Ascending aorta (tissue), 2 donors: ENCODE measurements around the gene INTS3. TPM values are rescaled to one million over a fixed set of nuclear protein-coding genes. Genes with fewer than 3 reads are reported as not detected.
"Not testable (repeated sequence)": the region's sequence is repeated elsewhere in the genome, so short reads cannot be mapped to it uniquely, and the experiment has no call there.

ENCODE experiments used
- DNase-seq, 2 donors: peaks; one replicate each; pipeline ENCODE4 v3.0.0-alpha.2; 2019; ENCODE audit warnings: low spot score in 2 of 2
- H3K27ac ChIP-seq, 2 donors: fragments of 200-600 bp; sonication (generic); one replicate each; pipeline ENCODE4 v1.5.1; 2016 to 2017; ENCODE audit warnings: mild to moderate bottlenecking in 1 of 2
- H3K27me3 ChIP-seq: fragments of 200-600 bp; sonication (generic); one replicate; pipeline ENCODE4 v1.5.1; 2017
- H3K36me3 ChIP-seq, 2 donors: fragments of 200-600 bp; sonication (generic); one replicate each; pipeline ENCODE4 v1.5.1; 2016
- H3K4me1 ChIP-seq, 2 donors: fragments of 200-600 bp; sonication (generic); one replicate each; pipeline ENCODE4 v1.5.1; 2016 to 2017; ENCODE audit warnings: mild to moderate bottlenecking in 1 of 2
- H3K4me3 ChIP-seq, 2 donors: fragments of 200-600 bp; sonication (generic); one replicate each; pipeline ENCODE4 v1.5.1; 2016 to 2017; ENCODE audit warnings: mild to moderate bottlenecking in 1 of 2
- H3K9me3 ChIP-seq, 2 donors: fragments of 200-600 bp; sonication (generic); one replicate each; pipeline ENCODE4 v1.5.1; 2016
- intact Hi-C: fragments of 100-400 bp; cut with DNase I; formaldehyde crosslinking; loops from one replicate; pipeline ENCODE4 v1.15.1; 2023
- total RNA-seq: library from RNA; depleted of rRNA; stranded (reverse); fragments of >200 nt; gene quantifications from one replicate; pipeline ENCODE4 v1.1.0, GENCODE V29; 2016
- TF ChIP-seq, protein P1 (sequence below), 3 experiments: fragments of 200-600 bp in 2 of 3; fragments of 450-650 bp in 1 of 3; sonication (generic) in 2 of 3; IDR thresholded peaks; one replicate each; pipeline ENCODE4 v1.5.1; 2016 to 2019; ENCODE audit warnings: antibody characterized with exemption in 3 of 3, mild to moderate bottlenecking in 1 of 3, moderate library complexity in 1 of 3

The INTS3 gene
- total RNA-seq, 1 donor from 2014 or later: 55.9 TPM

- DNase-seq: no peak
- H3K9me3 ChIP-seq: no peaks in the 10 kb centered on the region
- H3K27ac ChIP-seq: no peak overlapping the region
- no peaks in the 10 kb centered on the region for H3K36me3 ChIP-seq
- no peaks in the 10 kb centered on the region for H3K4me1 ChIP-seq
- no peaks in the 10 kb centered on the region for H3K27me3 ChIP-seq
- TF ChIP-seq, protein P1, sequence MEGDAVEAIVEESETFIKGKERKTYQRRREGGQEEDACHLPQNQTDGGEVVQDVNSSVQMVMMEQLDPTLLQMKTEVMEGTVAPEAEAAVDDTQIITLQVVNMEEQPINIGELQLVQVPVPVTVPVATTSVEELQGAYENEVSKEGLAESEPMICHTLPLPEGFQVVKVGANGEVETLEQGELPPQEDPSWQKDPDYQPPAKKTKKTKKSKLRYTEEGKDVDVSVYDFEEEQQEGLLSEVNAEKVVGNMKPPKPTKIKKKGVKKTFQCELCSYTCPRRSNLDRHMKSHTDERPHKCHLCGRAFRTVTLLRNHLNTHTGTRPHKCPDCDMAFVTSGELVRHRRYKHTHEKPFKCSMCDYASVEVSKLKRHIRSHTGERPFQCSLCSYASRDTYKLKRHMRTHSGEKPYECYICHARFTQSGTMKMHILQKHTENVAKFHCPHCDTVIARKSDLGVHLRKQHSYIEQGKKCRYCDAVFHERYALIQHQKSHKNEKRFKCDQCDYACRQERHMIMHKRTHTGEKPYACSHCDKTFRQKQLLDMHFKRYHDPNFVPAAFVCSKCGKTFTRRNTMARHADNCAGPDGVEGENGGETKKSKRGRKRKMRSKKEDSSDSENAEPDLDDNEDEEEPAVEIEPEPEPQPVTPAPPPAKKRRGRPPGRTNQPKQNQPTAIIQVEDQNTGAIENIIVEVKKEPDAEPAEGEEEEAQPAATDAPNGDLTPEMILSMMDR (IDR thresholded peaks at IDR 0.05): no peak
- intact Hi-C loops: no loop called here
- H3K4me3 ChIP-seq: no peak overlapping the region
Observed at GRCh38 chr1:153717330-153717729, 10.5 kb upstream of the INTS3 start.

GRCh38 chr1:153723687-153724086 lies 4.2 kb upstream of the INTS3 start:
- DNase-seq: no peak

GRCh38 chr1:153724634-153725033 lies 3.2 kb upstream of the INTS3 start:
- H3K4me3 ChIP-seq, H3K9me3 ChIP-seq, H3K27me3 ChIP-seq, H3K27ac ChIP-seq, intact Hi-C loops, H3K36me3 ChIP-seq, H3K4me1 ChIP-seq, DNase-seq: not testable (repeated sequence)

More at GRCh38 chr1:153723687-153724086, 4.2 kb upstream of the INTS3 start:
- H3K27me3 ChIP-seq: no peaks in the 10 kb centered on the region
- intact Hi-C loops: no loop called here
- H3K36me3 ChIP-seq: no peaks in the 10 kb centered on the region
- H3K4me3 ChIP-seq: no peak overlapping the region
- H3K4me1 ChIP-seq: no peaks in the 10 kb centered on the region
- no peak overlapping the region for H3K27ac ChIP-seq
- TF ChIP-seq, protein P1 (IDR thresholded peaks at IDR 0.05): no peak
- H3K9me3 ChIP-seq: no peaks in the 10 kb centered on the region

DNA sequence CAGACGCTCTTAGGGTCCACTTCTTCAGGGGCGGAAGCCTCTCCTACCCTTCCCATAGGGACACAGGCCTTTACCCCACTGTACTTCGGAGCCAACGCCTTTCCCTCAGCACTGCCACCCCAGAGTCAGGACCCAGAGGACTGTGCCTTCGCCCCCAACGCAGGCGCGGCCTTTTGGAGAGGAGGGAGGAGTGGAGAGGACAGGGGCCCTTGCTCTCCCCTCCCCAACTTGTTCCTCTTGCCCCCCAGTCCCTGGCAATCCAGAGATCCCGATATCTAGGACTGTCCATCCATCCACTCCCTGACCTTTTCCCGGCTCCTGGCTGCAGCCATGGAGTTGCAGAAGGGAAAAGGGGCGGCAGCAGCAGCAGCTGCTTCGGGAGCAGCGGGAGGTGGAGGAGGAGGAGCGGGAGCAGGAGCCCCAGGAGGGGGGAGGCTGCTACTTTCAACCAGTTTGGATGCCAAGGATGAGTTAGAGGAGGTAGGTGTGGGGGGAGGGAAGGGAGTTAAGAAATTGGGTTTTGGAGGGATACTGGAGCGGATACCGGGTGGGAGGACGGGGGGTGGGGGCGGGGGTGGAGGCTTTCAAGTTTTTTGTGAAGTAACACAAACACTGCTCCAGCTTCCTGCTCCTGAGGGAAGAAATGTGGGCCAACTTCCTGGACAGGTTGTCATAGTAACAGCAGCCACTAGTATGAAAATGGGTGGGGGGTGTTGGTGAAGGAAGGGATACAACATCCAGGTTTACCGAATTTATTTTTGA lies 636 bp downstream of the INTS3 start:
- Histone ChIP-seq H3K27me3 (no peaks in the 10 kb centered on the region), H3K27ac (peak overlapping the region; percentile 97 to 98), H3K36me3 (no peaks in the 10 kb centered on the region), H3K4me3 (peak overlapping the region; percentile 68 to 83), H3K4me1 (peaks cover 0 to 36% of the 10 kb centered on the region in 2 donors), H3K9me3 (no peaks in the 10 kb centered on the region)
- TF ChIP-seq, protein P1 (IDR thresholded peaks at IDR 0.05): no peak
- intact Hi-C loops: loop anchor here (1.0 kb wide), 1 partner anchor 21 kb away; no protein-coding TSS in a partner anchor
- peak in 1 of 2 donors; percentile 73 for DNase-seq

DNA sequence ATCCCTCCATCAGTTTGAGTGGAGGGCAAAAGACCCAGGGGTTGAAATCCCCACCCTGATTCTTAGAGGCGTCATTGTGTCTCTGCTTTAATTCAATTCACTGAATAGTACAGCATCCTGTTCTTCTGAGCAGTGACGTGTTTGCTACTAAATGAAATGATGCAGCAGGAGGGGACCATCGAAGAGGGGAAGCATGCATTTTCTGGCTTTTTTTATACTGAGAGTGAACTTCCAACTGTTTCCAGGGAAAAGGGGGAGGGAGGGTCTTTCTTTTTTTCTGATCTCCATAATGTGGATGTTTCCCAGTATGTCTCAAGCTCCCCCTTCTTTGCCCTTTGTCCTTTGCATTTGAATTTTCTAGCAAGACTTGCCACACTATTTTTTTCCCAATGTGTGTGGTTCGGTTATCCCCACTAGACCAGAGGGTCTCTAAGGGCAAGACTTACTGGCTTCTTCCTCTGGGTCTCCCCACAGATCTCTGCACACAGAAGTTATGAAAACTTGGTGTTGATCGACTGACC lies 2.7 kb downstream of the INTS3 start:
- intact Hi-C loops: no loop called here
- H3K4me1 ChIP-seq: peaks cover 4 to 52% of the 10 kb centered on the region in 2 donors
- TF ChIP-seq, protein P1 (IDR thresholded peaks at IDR 0.05): no peak
- no peak for DNase-seq
- H3K27me3 ChIP-seq: no peaks in the 10 kb centered on the region
- H3K4me3 ChIP-seq: peak overlapping the region in 1 of 2 donors; percentile 0
- no peaks in the 10 kb centered on the region for H3K36me3 ChIP-seq
- peak overlapping the region; percentile 97 to 98 for H3K27ac ChIP-seq
- no peaks in the 10 kb centered on the region for H3K9me3 ChIP-seq

DNA sequence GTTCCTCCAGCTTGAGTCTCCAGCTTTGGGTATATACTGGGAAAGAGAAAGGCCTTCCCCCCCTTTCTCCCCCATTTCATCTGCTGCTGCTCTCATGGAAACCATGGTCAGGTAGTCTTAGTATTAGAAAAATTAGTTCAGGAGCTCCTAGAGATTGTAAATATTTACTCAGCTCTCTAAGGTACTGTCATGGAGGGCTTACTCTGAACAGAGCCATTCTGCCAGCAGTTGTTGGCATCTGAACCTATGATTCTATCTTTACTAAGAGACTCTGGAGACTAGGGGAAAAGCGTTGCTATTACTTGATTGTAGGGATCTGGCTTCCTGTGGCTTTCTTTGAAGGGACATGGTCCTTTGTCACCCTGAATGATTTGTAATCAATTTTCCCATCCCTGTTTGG lies 6.1 kb downstream of the INTS3 start:
- Histone ChIP-seq H3K27me3 (no peaks in the 10 kb centered on the region), H3K9me3 (no peaks in the 10 kb centered on the region), H3K4me3 (no peak overlapping the region), H3K4me1 (peaks cover 4 to 51% of the 10 kb centered on the region in 2 donors), H3K36me3 (peaks cover 0 to 1% of the 10 kb centered on the region in 2 donors), H3K27ac (peak overlapping the region; percentile 57 to 64)
- no peak for DNase-seq
- intact Hi-C loops: no loop called here
- TF ChIP-seq, protein P1 (IDR thresholded peaks at IDR 0.05): no peak
